ENCODE data around the gene DVL1. TPM values are rescaled to one million over a fixed set of nuclear protein-coding genes. Genes with fewer than 3 reads are reported as not detected.

Gene DVL1
- total and polyA plus RNA-seq, 9 of the 15 experiments (the other 6 are each of a cell fraction or from before 2014, with no cell fraction given) = 0.62 to 135 (median 24.3) TPM

DNA sequence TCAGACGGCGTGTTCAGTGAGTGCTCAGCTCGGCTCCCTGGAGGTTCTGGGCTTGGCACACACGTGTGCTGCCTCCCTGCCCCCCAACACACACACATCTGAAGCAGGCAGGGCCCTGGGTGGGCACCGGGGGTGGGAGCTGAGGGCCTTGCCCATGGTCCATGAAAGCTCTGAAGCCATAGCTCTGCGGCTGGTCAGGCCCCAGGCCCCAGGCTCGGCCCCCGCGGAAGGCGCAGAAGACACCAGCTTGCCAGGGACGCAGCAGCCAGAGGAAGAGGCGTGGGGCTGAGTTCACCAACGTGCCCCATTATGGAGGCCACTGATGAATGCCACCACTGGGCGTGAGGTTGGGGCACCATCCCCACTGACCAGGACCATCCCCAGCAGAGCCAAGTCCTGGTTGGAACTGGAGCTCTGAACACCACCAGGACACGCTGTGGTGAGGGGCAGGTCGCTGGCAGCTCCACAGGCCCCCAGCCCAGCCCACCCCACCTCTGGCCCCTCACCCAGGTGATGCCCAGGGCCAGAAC lies 21.6 kb upstream of the DVL1 start:
- no peak for FAIRE-seq
- H3K27me3 ChIP-seq (ENCODE audit: control insufficient read depth in 2 of 2, insufficient read depth in 2 of 2, low read length in 2 of 2) = no peaks in the 10 kb centered on the region
- intact Hi-C loops (cut with micrococcal nuclease) = loop anchor here (10.0 kb wide), 1 partner anchor 134 kb away; no protein-coding TSS in a partner anchor
- peaks cover 26% of the 10 kb centered on the region for H3K36me3 ChIP-seq (ENCODE audit: control insufficient read depth, insufficient read depth, low read length)
- no peak overlapping the region for H3K27ac ChIP-seq (ENCODE audit: extremely low read depth, low read depth, low read length)
- no peak overlapping the region for H3K4me3 ChIP-seq
- no peak overlapping the region for H2AFZ ChIP-seq (ENCODE audit: low read depth, low read length)
- POLR2A ChIA-PET = interaction anchor here (0.6 to 1.6 kb wide), 5 partner anchors 12 to 388 kb away, joined by 3 to 5 read pairs (median 3); partner anchors contain the start of gene MXRA8
- no peak for ATAC-seq
- peaks cover 27% of the 10 kb centered on the region for H3K79me2 ChIP-seq (ENCODE audit: control insufficient read depth, insufficient read depth, low read length)
- H3K4me1 ChIP-seq (replicated peaks in 1 of 2; ENCODE audit: control insufficient read depth in 2 of 2, insufficient read depth in 2 of 2, low read length in 2 of 2) = peaks cover 11 to 45% of the 10 kb centered on the region in 2 experiments
- CTCF ChIA-PET (ENCODE audit: low intra/inter-chr PET ratio) = no interaction called here
- peaks cover 6% of the 10 kb centered on the region for H3K9me1 ChIP-seq (ENCODE audit: control insufficient read depth, insufficient read depth, low read length)
- peak overlapping the region in 1 of 2 experiments; percentile 61; a peak in 1 of 4 replicates for H3K9ac ChIP-seq (ENCODE audit: insufficient read depth in 1 of 2, low read depth in 2 of 2, low read length in 2 of 2)
- in situ Hi-C loops (cut with MboI) = no loop called here
- 88% methylated on average over 10 of the region's 16 CpGs for WGBS (ENCODE audit: insufficient coverage, low coverage, missing lambda C conversion rate)
- no peak for TF ChIP-seq GATAD2A (IDR thresholded peaks at IDR 0.05)
- TF ChIP-seq DACH1 (IDR thresholded peaks at IDR 0.05; ENCODE audit: partially characterized antibody) = no peak
- TF ChIP-seq POLR2G (IDR thresholded peaks at IDR 0.05; ENCODE audit: low read depth, low read length) = peak; percentile 72
- no peak for TF ChIP-seq ZNF778 (CRISPR knock-in tag; IDR thresholded peaks at IDR 0.05)
- TF ChIP-seq RBM14 (IDR thresholded peaks at IDR 0.05; ENCODE audit: borderline replicate concordance, insufficient read depth, low read depth, low read length) = 0 out of 2 replicates have a peak, but pooled peaks have one; percentile 56
- TF ChIP-seq CEBPG (CRISPR knock-in tag; IDR thresholded peaks at IDR 0.05) = no peak
- TF ChIP-seq CEBPG (tag; conservative IDR thresholded peaks at IDR 0.05 in 1 of 2, IDR thresholded peaks at IDR 0.05 in 1 of 2) = no peak
- peak; percentile 56 for TF ChIP-seq FIP1L1 (IDR thresholded peaks at IDR 0.05; ENCODE audit: low read depth, low read length, poor library complexity, severe bottlenecking)
- TF ChIP-seq, protein P1, sequence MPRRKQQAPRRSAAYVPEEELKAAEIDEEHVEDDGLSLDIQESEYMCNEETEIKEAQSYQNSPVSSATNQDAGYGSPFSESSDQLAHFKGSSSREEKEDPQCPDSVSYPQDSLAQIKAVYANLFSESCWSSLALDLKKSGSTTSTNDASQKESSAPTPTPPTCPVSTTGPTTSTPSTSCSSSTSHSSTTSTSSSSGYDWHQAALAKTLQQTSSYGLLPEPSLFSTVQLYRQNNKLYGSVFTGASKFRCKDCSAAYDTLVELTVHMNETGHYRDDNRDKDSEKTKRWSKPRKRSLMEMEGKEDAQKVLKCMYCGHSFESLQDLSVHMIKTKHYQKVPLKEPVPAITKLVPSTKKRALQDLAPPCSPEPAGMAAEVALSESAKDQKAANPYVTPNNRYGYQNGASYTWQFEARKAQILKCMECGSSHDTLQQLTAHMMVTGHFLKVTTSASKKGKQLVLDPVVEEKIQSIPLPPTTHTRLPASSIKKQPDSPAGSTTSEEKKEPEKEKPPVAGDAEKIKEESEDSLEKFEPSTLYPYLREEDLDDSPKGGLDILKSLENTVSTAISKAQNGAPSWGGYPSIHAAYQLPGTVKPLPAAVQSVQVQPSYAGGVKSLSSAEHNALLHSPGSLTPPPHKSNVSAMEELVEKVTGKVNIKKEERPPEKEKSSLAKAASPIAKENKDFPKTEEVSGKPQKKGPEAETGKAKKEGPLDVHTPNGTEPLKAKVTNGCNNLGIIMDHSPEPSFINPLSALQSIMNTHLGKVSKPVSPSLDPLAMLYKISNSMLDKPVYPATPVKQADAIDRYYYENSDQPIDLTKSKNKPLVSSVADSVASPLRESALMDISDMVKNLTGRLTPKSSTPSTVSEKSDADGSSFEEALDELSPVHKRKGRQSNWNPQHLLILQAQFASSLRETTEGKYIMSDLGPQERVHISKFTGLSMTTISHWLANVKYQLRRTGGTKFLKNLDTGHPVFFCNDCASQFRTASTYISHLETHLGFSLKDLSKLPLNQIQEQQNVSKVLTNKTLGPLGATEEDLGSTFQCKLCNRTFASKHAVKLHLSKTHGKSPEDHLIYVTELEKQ (CRISPR knock-in tag; IDR thresholded peaks at IDR 0.05) = no peak
- no peak for TF ChIP-seq ZNF431 (CRISPR knock-in tag; IDR thresholded peaks at IDR 0.05)
- no peak for TF ChIP-seq ZNF253 (CRISPR knock-in tag; conservative IDR thresholded peaks at IDR 0.05)
- no peak for TF ChIP-seq MTA2 (IDR thresholded peaks at IDR 0.05; ENCODE audit: low read depth)
- TF ChIP-seq BDP1 (IDR thresholded peaks at IDR 0.05; ENCODE audit: insufficient read depth, insufficient read length) = no peak
- TF ChIP-seq RBFOX2 (IDR thresholded peaks at IDR 0.05; ENCODE audit: low read depth, low read length) = peak; percentile 29; the same call in 1 of the 2 replicates
- peak; percentile 88 for TF ChIP-seq RBM22 (IDR thresholded peaks at IDR 0.05; ENCODE audit: low read depth, low read length, poor library complexity, severe bottlenecking)
- DNase-seq (ENCODE audit: extremely low read depth in 1 of 4, low spot score in 3 of 4) = no peak
- BruUV-seq (replicated peaks) = no TSS peak
- H3K9me3 ChIP-seq (replicated peaks; ENCODE audit: control insufficient read depth, insufficient read depth, low read depth, low read length) = peaks cover 9% of the 10 kb centered on the region
- H4K20me1 ChIP-seq (replicated peaks; ENCODE audit: control insufficient read depth, insufficient read depth, low read length) = peaks cover 7% of the 10 kb centered on the region; the same call in 1 of the 2 replicates
- H3K4me2 ChIP-seq (ENCODE audit: insufficient read depth, low read length) = no peak overlapping the region
